ENCODE data around the gene EPB41L5.

GRCh38 chr2:120017201-120017600 is 4.3 kb downstream of the EPB41L5 start:
- TF ChIP-seq CTCF (IDR thresholded peaks at IDR 0.05) (no peak), ZFX (IDR thresholded peaks at IDR 0.05; ENCODE audit: borderline replicate concordance) (no peak)

Measured in 22Rv1 (cell line).